GM21423 (cell line): ENCODE measurements around the gene CREB5.

Source experiments
- ATAC-seq: cut with Tn5 transposase; IDR thresholded peaks from one replicate; pipeline ENCODE4 v1.9.1; 2021; ENCODE audit warnings: mild to moderate bottlenecking, moderate library complexity; ENCODE audit not compliant: unreplicated experiment

Gene CREB5

GRCh38 chr7:28629216-28629842 is 217.0 kb downstream of the CREB5 start:
- no peak for ATAC-seq

GRCh38 chr7:28630350-28630749 is 218.0 kb downstream of the CREB5 start:
- ATAC-seq = no peak

DNA sequence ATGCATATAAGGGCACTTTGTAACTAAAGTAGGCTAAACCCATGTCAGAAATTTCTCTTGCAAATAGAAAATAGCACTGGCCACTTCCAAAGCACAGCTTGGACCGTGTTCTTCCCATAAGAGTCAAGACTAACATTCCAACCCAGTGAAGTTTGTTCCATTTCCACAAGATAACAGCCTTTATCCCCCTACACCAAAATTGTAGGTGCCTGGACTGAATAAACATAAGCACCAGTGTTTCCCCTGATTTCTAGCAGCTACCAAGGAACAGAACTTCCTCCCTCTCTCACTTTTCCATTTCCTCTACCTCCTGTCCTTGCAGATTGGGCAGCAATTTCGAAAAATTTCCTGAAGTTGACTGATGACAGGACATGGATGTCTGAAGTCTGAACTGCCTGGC is 219.7 kb downstream of the CREB5 start:
- ATAC-seq = no peak

GRCh38 chr7:28638914-28639313 is 226.6 kb downstream of the CREB5 start:
- ATAC-seq = no peak

DNA sequence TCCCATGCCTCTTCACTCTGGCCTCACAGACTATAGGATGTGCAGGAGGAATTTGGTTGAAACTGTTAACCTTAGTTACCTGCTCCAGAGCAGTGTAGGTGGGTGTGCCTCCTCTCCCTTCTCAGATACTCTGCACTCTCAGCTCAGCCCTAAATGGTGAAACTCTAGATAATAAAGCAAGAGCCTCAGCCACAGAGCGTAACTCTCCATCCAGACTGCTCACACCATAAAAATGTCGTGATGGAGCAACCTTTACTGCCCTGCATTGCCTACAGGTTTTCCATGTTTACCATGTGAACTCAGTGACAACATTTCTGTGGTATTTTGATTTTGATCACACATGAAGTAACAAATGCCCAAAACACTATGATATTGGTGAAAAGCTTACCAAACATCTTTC is 227.7 kb downstream of the CREB5 start:
- no peak for ATAC-seq

DNA sequence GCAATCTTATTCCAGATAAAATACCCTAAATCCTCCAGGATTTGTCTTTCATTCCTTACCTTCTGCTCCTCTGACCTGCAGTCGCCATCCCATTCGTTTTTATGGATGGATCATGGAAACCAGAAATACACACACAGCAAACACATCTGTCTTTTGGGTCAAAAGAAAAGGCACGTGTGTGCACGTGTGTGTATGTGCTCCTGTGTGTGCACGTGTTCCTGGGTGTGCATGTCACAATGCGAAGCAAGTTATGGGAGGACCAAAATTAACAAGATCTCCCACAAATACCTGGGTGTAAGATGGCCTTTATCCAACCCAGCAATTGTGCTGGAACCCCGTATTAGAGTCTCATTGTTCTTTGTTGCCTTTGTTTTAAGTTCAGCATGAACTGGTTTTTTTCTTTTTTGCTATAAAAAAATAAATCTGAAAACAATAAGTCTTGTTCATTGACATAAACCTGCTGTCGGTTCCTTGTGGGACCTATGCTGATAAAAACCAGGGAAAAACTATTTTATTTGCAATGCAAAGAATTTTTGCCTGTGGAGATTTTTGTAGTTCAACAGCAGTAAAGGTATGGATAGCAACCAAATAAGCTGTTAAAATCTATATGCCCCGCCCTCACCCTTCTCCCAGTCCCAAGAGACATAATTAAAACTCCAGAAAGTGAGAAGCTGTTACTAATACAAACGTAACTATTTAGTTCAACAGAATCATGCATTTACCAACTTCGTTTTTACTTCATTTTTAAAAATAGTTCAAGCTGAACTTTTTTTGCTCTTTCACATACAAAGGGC is 229.6 kb downstream of the CREB5 start:
- ATAC-seq = no peak

GRCh38 chr7:28643188-28643569 is 230.9 kb downstream of the CREB5 start:
- no peak for ATAC-seq

DNA sequence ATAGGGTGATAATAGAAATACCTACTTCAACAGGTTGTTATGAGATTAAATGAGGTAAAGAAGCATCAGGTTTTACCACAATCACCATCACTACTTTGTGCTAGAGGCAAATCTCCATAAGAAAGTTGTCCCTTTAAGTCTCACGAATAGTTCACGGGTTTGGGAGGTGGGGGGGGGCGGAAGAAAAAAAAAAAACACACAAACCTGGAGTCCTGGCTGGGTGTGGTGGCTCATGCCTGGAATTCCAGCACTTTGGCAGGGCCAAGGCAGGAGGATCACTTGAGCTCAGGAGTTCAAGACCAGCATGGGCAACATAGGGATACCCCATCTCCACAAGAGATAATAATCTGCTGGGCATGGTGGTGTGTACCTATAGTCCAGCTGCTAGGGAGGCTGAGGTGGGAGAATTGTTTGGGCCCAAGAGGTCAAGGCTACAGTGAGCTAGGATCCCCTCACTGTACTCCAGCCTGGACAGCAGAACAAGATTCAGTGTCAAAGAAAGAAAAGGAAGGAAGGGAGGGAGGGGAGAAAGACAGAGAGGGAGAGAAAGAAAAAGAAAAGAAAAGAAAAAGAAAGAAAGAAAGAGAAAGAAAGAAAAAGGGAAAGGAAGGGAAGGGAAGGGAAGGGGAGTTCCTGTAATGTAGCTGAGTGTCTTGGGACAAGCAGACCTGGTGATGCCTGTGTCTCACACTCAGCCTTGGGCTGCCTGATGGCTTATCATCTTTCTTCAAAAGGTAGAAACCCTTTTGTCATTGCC is 231.4 kb downstream of the CREB5 start:
- no peak for ATAC-seq

DNA sequence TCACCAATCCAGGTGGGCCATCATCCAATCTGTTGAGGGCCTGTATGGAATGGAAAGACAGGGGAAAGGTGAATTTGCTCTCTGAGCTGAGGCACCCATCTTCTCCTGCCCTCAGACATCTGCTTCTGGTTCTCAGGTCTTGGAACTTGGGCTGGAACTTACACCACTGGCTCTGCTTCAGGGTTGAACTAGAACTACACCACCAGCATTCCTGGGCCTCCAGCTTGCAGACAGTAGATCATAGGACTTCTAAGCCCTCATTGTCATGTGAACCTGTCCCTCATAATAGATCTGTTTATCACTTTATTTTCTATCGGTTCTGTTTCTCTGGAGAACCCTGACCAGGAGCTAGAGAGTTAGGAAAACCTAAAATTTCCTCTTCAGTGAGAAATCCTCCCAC is 233.5 kb downstream of the CREB5 start:
- ATAC-seq = no peak

DNA sequence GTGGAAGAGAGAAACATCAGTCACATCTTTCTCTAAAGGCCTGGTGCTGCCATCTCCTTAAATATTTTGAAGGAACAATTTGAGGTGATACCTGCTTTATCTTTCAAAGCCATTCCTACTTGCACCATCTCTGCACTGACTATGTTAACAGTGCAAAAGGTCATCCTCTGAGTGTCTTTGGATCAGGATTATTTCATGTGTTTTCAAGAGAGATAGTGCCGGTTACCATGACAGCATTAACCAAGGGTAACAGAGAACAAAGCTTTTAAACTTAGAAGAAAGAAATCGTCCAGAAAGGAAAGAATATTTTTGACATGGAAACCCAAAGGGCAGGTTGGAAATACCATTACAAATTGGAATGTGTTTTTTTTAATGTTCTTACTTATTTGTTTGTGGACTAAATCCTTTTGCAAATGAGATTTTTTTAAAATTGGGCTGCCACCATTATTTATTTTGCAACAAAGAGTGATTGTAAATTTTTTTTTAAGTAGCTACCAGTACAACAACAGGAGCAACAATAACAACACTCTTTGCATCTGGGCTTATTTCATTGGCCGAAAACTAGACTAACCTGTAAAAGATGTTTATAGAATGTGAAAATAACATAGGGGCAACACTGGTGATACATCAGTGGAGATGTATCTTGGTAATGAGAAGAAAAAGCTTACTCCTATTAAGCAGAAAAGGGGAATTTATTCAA is 234.2 kb downstream of the CREB5 start:
- no peak for ATAC-seq

- ATAC-seq = no peak
Measured at GRCh38 chr7:28647076-28647421, 234.7 kb downstream of the CREB5 start.

GRCh38 chr7:28649189-28649588 is 236.9 kb downstream of the CREB5 start:
- no peak for ATAC-seq

DNA sequence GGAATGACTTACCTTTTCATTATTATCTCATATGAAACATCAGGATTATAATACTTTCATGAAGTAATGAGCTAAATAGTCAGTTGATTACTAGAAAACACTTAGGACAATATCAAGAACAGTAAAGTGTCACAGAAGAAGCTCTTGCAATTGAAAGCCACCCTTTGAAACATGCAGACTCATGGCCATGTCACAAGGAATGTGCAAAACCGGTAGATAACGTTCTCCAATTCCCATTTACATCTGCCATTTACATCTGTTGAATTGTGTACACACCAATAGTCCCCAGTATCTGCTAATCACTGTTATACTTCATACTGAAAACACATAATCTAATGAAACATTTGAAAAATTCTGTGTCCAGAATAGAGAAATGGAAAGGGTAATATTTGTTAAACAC is 237.5 kb downstream of the CREB5 start:
- ATAC-seq = no peak

GRCh38 chr7:28654110-28654509 is 241.8 kb downstream of the CREB5 start:
- no peak for ATAC-seq

- ATAC-seq = no peak
Measured at GRCh38 chr7:28656529-28656928, 244.2 kb downstream of the CREB5 start.

DNA sequence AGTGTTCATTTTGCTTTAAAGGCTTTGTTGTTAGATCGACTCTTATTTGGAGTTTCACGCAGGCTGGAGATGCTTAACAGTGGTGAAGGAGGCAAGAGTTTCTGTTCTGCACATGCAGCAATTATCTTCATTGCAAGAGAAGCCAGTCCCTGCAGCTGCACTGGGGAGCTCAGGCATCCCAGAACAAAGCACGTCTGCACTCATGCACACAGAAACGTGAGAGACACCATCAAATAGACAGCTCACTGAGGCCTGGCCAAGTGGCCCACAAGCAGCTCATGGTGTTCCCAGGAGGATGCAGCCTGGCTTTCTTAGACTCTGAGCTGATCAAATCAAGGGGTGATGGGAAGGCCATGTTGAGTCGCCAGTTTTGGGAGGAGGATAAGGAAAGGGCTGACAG is 246.1 kb downstream of the CREB5 start:
- ATAC-seq = no peak

DNA sequence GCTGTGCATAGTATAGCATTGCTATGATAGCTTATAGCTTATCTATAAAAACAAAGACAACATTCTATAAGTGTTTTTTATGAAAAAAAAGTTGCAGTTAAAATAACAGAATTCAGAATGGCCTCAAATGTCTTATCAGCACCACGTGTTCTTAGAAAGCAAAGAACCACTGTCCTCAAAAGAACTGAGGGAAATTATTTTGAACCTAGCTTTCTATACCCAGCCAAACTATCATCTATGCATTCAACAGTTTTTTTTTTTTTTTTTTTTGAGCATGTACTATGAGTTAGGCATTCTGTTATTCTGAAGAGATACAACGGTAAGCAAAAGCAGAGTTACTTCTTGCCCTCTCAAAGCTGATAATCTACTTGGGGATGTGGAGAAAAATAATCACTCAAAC is 247.8 kb downstream of the CREB5 start:
- ATAC-seq = no peak

- no peak for ATAC-seq
Measured at GRCh38 chr7:28661826-28662595, 249.7 kb downstream of the CREB5 start.

- no peak for ATAC-seq
Measured at GRCh38 chr7:28666154-28666553, 253.8 kb downstream of the CREB5 start.

GRCh38 chr7:28668085-28668484 is 255.8 kb downstream of the CREB5 start:
- no peak for ATAC-seq

DNA sequence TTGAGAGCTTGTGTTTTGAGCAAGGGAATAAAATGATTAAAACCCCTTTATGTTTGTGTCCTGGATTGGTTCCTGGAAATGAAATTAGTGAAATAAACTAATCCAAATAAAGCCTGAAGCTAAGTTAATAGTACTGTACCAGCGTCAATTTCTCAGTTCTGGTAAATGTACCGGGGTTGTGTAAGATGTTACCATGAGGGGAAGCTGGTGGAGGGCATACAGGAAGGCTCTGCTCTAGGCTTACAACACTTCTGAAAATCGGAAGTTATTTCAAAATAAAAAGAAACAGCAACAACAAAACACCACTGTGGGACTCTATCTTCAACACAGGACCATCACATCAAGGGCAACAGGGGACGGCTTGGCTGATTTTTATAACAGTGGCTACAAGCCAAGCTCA is 257.0 kb downstream of the CREB5 start:
- ATAC-seq = no peak
